Activated CD8-positive, alpha-beta memory T cell treated with anti-CD3 and anti-CD28 coated beads for 36 hours (primary cell): ENCODE results near the gene TEX14. TPM values are rescaled to one million over a fixed set of nuclear protein-coding genes. Genes with fewer than 3 reads are reported as not detected.

Source experiments
- total RNA-seq, 2 experiments: library from RNA; stranded (reverse); gene quantifications; one replicate each; pipeline ENCODE4 v1.2.3, GENCODE V29; 2021

The TEX14 gene
- total RNA-seq, 2 experiments from 2014 or later = 0.25 TPM

Other genes with a start within 250 kb of the TEX14 start
- gene HSF5, start 203.6 kb downstream of the TEX14 start, total RNA-seq = 1 to 10 TPM; 4.5 to 5.1 TPM
- gene MTMR4, start 177.4 kb downstream of the TEX14 start, total RNA-seq = 10 to 100 TPM; 84.3 to 88.7 TPM
- 10 to 100 TPM; 76.6 to 88.6 TPM for gene RAD51C, start 557 bp upstream of the TEX14 start, total RNA-seq
- gene PPM1E, start 63.8 kb upstream of the TEX14 start, total RNA-seq = under 1 TPM in 1 of 2 experiments, not detected in 1; 0.02 TPM